Right cardiac atrium (tissue), 5 donors: Measurements from ENCODE around the gene GABPB2. TPM values are rescaled to one million over a fixed set of nuclear protein-coding genes. Genes with fewer than 3 reads are reported as not detected.
A peak's percentile ranks its signal among the peaks of the same experiment; 100 is the strongest.

Experiments
- ATAC-seq, 2 donors: fragments of 200-7000 bp; cut with Tn5 transposase; one replicate each; pipeline versions ENCODE4 v1.8.0 to v1.9.1; 2020; ENCODE audit warnings: moderate library complexity in 2 of 2, mild to moderate bottlenecking in 1 of 2
- DNase-seq, 3 donors: peaks; one replicate each; pipeline ENCODE4 v3.0.0-alpha.2; 2020
- H3K27ac ChIP-seq: one replicate; pipeline ENCODE4 v1.5.1; 2013; ENCODE audit warnings: mild to moderate bottlenecking, low read length, control low read depth, moderate library complexity
- H3K27me3 ChIP-seq: one replicate; pipeline ENCODE4 v1.6.1; 2013; ENCODE audit not compliant: control insufficient read depth, insufficient read depth
- H3K4me1 ChIP-seq: one replicate; pipeline ENCODE4 v1.6.1; 2013; ENCODE audit warnings: low read length; ENCODE audit not compliant: control insufficient read depth, insufficient read depth
- H3K4me3 ChIP-seq: one replicate; pipeline ENCODE4 v1.5.1; 2013; ENCODE audit warnings: low read length, control low read depth
- H3K9me3 ChIP-seq: one replicate; pipeline ENCODE4 v1.6.1; 2013; ENCODE audit warnings: low read length; ENCODE audit not compliant: control insufficient read depth
- WGBS: extraction: QIAGEN DNeasy Blood & Tissue Kit; methylation state at CpG from one replicate; pipeline ENCODE4 v1.1.7; 2013; 5-methylcytosine and 5-hydroxymethylcytosine counted together
- intact Hi-C, 4 donors: fragments of 100-400 bp; cut with DNase I; formaldehyde crosslinking; loops; one replicate each; pipeline versions ENCODE4 v1.11.0 to v1.14.0; 2022 to 2023
- polyA plus RNA-seq: library from polyadenylated mRNA; stranded (reverse); fragments of 200-250 nt; gene quantifications from one replicate; pipeline ENCODE4 v1.2.3, GENCODE V29; 2013
- total RNA-seq, 4 donors: library from RNA; stranded (reverse); fragmentation: NEBNext Ultra II Directional; extraction: Animal tissue kit (Norgen Biotek cat#: 25700); gene quantifications; one replicate each; pipeline ENCODE4 v1.2.1, GENCODE V29; 2021
- donor health status: healthy with polysubstance abuse.
- donor health status: DM: no; HTN: yes; CAD: no.
- donor health status: DM: no; HTN: no; CAD: no.
- donor health status: DM: no; HTN: yes; CAD: no; lungs with severe emphysema.
- donor health status: DM: yes; HTN: yes; CAD: no.

The GABPB2 gene
- total and polyA plus RNA-seq, 5 donors, result 9.8 to 20.3 (median 18.1) TPM

DNA sequence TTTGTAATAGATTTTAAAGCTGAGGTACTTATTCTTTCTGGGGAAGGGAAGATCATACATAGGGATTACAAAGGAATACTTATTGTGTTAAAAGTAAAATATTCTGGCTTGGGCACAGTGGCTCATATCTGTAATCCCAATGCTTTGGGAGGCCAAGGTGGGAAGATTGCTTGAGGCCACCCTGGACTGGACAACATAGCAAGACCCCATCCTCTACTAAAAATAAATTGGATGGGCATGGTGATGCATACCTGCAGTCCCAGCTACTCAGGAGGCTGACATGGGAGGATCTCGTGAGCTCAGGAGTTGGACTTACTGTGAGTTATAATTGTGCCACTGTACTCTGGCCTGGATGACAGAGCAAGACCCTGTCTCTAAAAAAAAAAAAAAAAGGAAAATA, 27.6 kb downstream of the GABPB2 start:
- Histone ChIP-seq H3K9me3 (no peaks in the 10 kb centered on the region), H3K4me1 (no peaks in the 10 kb centered on the region), H3K27me3 (no peaks in the 10 kb centered on the region), H3K27ac (no peak overlapping the region), H3K4me3 (no peak overlapping the region)
- ATAC-seq (no peak), DNase-seq (no peak)
- intact Hi-C loops, result loop anchor here in 3 of 4 donors (2.0 to 5.0 kb wide), 2 partner anchors 59 kb away; partner anchors contain the start of gene TNFAIP8L2 (in 3 of the 3)
- 96% methylated on average over 1 of the region's 1 CpG for WGBS

DNA sequence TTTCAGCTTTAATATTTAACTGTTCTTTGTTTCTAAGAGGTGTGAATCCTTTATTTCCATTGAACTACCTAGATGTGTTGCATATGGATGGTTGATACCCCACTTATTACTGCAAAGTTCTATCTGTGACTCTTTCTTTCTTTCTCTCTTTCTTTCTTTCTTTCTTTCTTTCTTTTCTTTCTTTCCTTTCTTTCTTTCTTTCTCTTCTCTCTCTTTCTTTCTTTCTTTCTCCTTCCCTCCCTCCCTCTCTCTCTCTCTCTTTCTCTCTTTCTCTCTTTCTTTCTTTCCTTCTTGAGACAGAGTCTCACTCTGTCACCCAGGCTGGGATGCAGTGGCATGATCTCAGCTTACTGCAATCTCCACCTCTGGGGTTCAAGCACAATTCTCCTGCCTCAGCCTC, 34.1 kb downstream of the GABPB2 start:
- intact Hi-C loops, result loop anchor here in 1 of 4 donors (10.0 kb wide), 1 partner anchor 50 kb away; the partner anchor contains the start of gene TNFAIP8L2
- no peak for ATAC-seq

DNA sequence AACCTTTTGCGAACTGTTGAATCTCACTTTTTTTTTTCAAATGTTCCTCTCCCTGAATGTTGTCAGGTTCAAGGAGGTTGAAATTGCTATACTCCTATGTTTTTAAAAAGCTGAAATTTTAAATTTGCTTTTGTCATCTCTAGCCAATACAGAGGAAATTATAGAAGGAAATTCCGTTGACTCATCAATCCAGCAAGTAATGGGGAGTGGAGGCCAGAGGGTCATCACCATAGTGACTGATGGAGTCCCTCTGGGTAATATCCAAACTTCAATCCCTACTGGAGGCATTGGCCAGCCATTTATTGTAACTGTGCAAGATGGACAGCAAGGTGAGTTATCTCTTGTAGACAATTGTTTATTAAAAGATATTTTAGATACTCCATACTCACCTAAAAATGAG, 36.3 kb downstream of the GABPB2 start:
- ATAC-seq (no peak), DNase-seq (no peak)
- H3K4me1 ChIP-seq, result no peaks in the 10 kb centered on the region
- intact Hi-C loops, result loop anchor here in 1 of 4 donors (10.0 kb wide), 1 partner anchor 48 kb away; the partner anchor contains the start of gene TNFAIP8L2
- H3K27me3 ChIP-seq, result no peaks in the 10 kb centered on the region
- H3K9me3 ChIP-seq, result no peaks in the 10 kb centered on the region
- whole genome bisulfite sequencing, result 60% methylated on average over 2 of the region's 2 CpGs
- no peak overlapping the region for H3K4me3 ChIP-seq
- H3K27ac ChIP-seq, result no peak overlapping the region

More for the DNA sequence above, 34.1 kb downstream of the GABPB2 start:
- H3K9me3 ChIP-seq, result no peaks in the 10 kb centered on the region
- H3K27ac ChIP-seq, result no peak overlapping the region
- H3K27me3 ChIP-seq, result no peaks in the 10 kb centered on the region
- DNase-seq, result no peak
- no peaks in the 10 kb centered on the region for H3K4me1 ChIP-seq
- no peak overlapping the region for H3K4me3 ChIP-seq

DNA sequence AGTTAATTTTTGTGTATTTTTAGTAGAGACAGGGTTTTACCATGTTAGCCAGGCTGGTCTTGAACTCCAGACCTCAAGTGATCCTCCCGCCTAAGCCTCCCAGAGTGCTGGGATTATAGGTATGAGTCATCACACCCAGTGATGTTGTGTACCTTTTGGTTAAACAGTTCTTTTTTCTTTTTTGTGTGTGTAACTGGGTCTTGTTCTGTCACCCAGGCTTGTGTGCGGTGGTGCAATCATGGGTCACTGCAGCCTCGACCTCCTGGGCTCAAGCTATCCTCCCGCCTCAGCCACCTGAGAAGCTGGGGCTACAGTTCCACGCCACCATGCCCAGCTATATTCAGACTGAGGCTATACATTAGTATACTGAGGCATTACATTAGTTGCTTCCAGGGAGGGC, 37.8 kb downstream of the GABPB2 start:
- H3K4me1 ChIP-seq, result no peaks in the 10 kb centered on the region
- WGBS, result 94% methylated on average over 5 of the region's 5 CpGs

DNA sequence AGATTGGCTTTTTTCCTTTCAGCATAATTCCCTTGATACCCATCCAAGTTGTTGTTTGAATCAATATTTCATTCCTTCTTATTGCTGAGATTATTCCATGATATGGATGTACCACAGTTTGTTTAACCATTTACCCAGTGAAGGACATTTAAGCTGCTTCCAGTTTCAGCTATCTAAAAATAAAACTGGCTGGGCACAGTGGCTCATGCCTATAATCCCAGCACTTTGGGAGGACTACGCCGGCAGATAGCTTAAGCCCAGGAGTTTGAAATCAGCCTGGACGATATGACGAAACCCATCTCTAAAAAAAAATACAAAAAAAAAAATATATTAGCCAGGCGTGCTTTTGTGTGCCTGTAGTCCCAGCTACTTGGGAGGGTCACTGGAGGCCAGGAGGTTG, 43.3 kb downstream of the GABPB2 start:
- intact Hi-C loops, result no loop called here
- Histone ChIP-seq H3K9me3 (no peaks in the 10 kb centered on the region), H3K4me1 (no peaks in the 10 kb centered on the region), H3K27me3 (no peaks in the 10 kb centered on the region), H3K27ac (no peak overlapping the region), H3K4me3 (no peak overlapping the region)
- DNase-seq (no peak), ATAC-seq (no peak)
- WGBS, result 92% methylated on average over 5 of the region's 5 CpGs

More for the DNA sequence above, 37.8 kb downstream of the GABPB2 start:
- DNase-seq, result no peak
- intact Hi-C loops, result loop anchor here in 1 of 4 donors (10.0 kb wide), 1 partner anchor 46 kb away; the partner anchor contains the start of gene TNFAIP8L2
- Histone ChIP-seq H3K27ac (no peak overlapping the region), H3K27me3 (no peaks in the 10 kb centered on the region), H3K9me3 (no peaks in the 10 kb centered on the region), H3K4me3 (no peak overlapping the region)
- no peak for ATAC-seq

DNA sequence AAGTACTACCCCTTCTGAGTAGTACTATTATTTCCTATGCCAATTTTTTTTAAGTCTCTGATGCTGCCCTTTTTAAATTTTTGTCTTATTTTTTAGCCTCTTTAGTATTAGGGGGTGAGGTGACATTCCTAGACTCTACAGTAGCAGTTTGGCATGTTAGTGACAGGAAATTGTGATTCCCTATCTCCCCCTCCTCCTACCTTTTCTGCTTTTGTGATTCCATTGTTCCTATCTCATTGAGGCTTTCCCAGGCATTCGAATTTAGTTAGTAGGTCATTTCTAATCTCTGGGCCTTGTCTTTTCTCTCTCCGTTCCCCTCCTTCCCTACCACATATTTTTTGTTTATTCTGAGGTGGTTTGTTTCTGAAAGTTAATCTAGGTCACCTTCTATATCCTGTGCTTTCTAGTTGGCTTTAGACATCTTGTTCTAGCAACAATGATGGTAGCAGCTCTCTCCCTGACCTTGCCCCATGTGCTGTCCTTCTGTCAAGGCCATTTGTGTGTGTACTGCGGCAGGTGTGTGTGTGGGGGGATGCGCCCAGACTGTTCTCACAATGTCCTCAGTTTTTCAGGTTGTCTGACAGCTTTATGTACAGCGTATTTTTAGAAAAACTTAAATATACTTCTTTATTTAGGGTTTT, 54.3 kb downstream of the GABPB2 start:
- Histone ChIP-seq H3K9me3 (no peaks in the 10 kb centered on the region), H3K27me3 (no peaks in the 10 kb centered on the region), H3K27ac (no peak overlapping the region), H3K4me3 (no peak overlapping the region), H3K4me1 (no peaks in the 10 kb centered on the region)
- 73% methylated on average over 5 of the region's 5 CpGs for whole genome bisulfite sequencing
- DNase-seq (no peak), ATAC-seq (no peak)
- intact Hi-C loops, result no loop called here

DNA sequence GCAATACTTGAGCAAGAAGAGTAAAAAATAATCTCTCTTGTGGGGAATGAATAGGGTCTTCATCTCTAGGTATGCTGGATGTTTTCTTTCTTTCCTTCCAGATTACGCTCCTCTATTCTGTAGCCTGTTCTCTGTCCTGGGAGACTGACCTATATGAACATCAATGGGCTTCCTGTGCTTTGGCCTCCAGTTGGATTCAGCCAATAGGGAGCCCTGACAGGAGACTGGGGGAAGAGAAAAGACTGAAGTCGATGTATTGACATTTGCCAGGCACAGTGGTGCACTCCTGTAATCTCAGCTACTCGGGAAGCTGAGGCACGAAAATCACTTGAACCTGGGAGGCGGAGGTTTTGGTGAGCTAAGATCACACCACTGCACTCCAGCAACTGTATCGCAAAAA, 58.2 kb downstream of the GABPB2 start:
- intact Hi-C loops, result no loop called here
- 48% methylated on average over 6 of the region's 6 CpGs for WGBS
- ATAC-seq, result no peak

DNA sequence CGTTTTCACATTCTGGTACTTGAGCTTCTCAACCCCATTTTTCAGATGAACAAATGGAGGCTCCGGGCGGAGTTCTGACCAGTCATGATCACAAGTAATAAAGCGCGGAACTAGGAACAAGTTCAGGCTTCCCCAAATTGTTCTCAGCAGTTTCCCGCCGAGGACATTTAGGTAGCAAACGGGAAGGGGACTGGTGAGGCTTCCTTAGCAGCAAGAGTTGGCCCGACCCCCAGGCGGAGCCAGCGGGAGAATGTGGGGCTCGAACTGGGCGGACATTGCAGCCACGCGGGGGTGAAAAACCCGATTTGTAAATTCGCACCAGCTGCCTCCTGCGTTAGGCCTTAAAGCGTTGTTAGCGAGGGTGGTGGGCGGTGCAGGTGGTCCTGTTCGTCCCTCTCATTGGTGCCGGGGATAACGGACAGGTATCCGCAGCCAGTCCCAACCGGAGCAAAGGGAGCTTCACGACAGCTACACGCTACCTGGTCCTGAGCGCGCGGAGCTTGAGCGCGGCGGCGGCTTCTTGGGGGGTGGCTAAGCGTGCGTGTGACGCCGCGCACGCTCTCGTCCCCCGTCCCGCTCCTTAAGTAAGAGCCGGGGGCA, 60.5 kb downstream of the GABPB2 start:
- Histone ChIP-seq H3K4me3 (peak overlapping the region; percentile 54), H3K27me3 (no peaks in the 10 kb centered on the region), H3K4me1 (no peaks in the 10 kb centered on the region), H3K9me3 (no peaks in the 10 kb centered on the region), H3K27ac (peak overlapping the region; percentile 83)
- ATAC-seq (peak; percentile 92 to 94), DNase-seq (peak; percentile 88 to 94 (median 93))
- WGBS, result 14% methylated on average over 45 of the region's 45 CpGs
- intact Hi-C loops, result loop anchor here in 1 of 4 donors (10.0 kb wide), 1 partner anchor 106 kb away; no protein-coding TSS in a partner anchor

More for the DNA sequence above, 58.2 kb downstream of the GABPB2 start:
- no peaks in the 10 kb centered on the region for H3K27me3 ChIP-seq
- no peak for DNase-seq
- no peaks in the 10 kb centered on the region for H3K4me1 ChIP-seq
- H3K4me3 ChIP-seq, result no peak overlapping the region
- no peaks in the 10 kb centered on the region for H3K9me3 ChIP-seq
- no peak overlapping the region for H3K27ac ChIP-seq

DNA sequence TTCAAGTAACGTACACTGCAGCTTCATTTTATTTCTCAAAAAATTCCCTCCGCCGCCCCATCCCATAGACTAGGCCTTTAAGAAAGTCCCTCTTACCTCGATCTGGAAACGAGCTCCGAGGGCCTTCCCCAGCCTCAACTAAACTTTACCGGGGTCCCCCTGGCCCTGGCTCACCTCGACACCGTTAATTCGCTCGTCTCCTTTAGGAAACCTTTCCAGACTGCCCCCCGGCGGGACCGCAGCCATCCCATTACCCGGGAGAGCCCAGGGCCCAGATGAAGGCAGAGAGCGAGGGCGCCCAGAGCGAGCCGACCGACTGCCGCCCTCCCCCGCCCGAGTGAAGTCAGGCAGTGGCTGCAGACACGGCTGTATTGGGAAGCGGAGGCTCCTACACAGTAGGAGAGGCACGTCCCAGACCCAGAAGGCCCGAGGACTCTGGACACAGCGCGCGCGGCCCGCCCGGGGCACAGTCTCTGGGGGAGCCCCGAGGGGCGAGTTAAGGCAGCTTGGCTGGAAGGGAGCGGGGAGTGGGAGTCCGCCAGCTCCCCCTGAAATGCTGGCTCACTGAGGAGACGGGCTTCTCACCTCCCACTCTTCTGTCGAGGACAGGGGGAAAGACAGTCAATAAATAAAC, 61.3 kb downstream of the GABPB2 start:
- peak overlapping the region; percentile 5 for H3K27ac ChIP-seq
- peak overlapping the region; percentile 54 for H3K4me3 ChIP-seq
- H3K4me1 ChIP-seq, result no peaks in the 10 kb centered on the region
- ATAC-seq (peak; percentile 61 to 63), DNase-seq (peak; percentile 47 to 76 (median 75))
- no peaks in the 10 kb centered on the region for H3K27me3 ChIP-seq
- no peaks in the 10 kb centered on the region for H3K9me3 ChIP-seq
- 35% methylated on average over 39 of the region's 39 CpGs for WGBS
- intact Hi-C loops, result loop anchor here in 1 of 4 donors (10.0 kb wide), 1 partner anchor 107 kb away; no protein-coding TSS in a partner anchor

DNA sequence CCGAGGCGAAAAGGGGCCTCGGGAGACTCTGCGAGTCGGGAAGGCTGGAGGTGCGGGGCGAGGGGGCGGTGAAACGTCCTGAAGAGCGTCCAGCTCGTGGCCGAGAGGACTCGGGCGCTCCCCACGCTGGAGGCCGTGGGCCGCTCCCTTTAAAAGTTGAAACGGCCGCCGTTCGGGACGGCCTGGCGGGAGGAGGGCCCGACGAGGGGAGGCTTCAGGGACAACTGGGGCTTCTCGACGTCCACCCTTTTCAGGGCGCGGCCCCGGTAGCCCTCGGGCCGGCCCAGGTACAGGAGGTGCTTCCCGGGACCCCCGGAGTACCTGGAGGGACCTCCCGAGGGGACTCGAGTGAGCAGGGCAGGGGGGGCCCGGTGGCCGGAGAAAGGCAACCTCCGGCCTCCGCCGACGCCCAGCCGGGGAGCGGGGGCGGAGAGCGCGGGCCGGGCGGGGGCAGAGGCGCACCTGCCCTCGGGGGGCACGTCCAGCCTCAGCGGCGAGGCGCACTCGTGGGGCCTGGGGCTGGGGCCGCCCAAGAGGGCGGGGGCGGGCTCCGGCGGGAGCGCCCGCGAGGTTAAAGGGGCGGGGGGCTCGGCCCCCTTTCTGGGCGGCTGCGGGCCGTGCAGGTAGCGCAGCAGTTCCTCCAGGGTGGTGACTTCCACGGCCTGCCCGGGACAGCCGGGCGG, 61.9 kb downstream of the GABPB2 start:
- Histone ChIP-seq H3K27me3 (no peaks in the 10 kb centered on the region), H3K4me1 (no peaks in the 10 kb centered on the region), H3K9me3 (no peaks in the 10 kb centered on the region), H3K27ac (no peak overlapping the region), H3K4me3 (no peak overlapping the region)
- 72% methylated on average over 74 of the region's 74 CpGs for WGBS
- ATAC-seq (no peak), DNase-seq (peak in 1 of 3 donors; percentile 58)
- intact Hi-C loops, result loop anchor here in 1 of 4 donors (10.0 kb wide), 1 partner anchor 108 kb away; no protein-coding TSS in a partner anchor
